Measurements from ENCODE around the gene GAL3ST3. TPM values are rescaled to one million over a fixed set of nuclear protein-coding genes. Genes with fewer than 3 reads are reported as not detected.

Gene GAL3ST3
- total RNA-seq, 4 donors from 2014 or later = not detected

DNA sequence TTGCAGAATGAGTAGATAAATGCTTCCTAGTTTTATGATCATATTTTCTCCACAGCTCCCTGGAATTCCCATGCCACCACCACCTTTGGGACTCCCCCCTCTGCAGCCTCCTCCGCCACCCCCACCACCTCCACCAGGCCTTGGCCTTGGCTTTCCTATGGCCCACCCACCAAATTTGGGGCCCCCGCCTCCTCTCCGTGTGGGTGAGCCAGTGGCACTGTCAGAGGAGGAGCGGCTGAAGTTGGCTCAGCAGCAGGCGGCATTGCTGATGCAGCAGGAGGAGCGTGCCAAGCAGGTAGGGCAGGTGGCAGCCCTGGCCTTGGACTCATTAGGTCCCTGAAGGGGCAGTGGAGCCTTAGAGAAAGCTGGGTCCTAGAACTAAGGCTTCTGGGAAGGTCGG, 6.1 kb upstream of the GAL3ST3 start:
- no peak for DNase-seq (ENCODE audit: low spot score in 2 of 2)
- no peaks in the 10 kb centered on the region for H3K9me3 ChIP-seq
- H3K4me1 ChIP-seq = peaks cover 24% of the 10 kb centered on the region
- H3K4me3 ChIP-seq = no peak overlapping the region
- WGBS = 90% methylated on average over 7 of the region's 7 CpGs
- no peak overlapping the region for H3K27ac ChIP-seq
- TF ChIP-seq EP300 (IDR thresholded peaks at IDR 0.05) = no peak
- TF ChIP-seq POLR2A (IDR thresholded peaks at IDR 0.05) = no peak
- TF ChIP-seq POLR2AphosphoS5 (IDR thresholded peaks at IDR 0.05) = no peak
- no peak for TF ChIP-seq CTCF (IDR thresholded peaks at IDR 0.05)
- H3K36me3 ChIP-seq = peaks cover 63% of the 10 kb centered on the region
- H3K27me3 ChIP-seq = no peaks in the 10 kb centered on the region

- Histone ChIP-seq H3K27me3 (peaks cover 20% of the 10 kb centered on the region), H3K4me1 (peaks cover 24% of the 10 kb centered on the region), H3K27ac (peak overlapping the region; percentile 88), H3K36me3 (peaks cover 39% of the 10 kb centered on the region), H3K9me3 (no peaks in the 10 kb centered on the region), H3K4me3 (peak overlapping the region; percentile 85)
- DNase-seq (ENCODE audit: low spot score in 2 of 2) = no peak
- WGBS = 0% methylated on average over 7 of the region's 17 CpGs
- TF ChIP-seq CTCF (IDR thresholded peaks at IDR 0.05) = no peak
- TF ChIP-seq EP300 (IDR thresholded peaks at IDR 0.05) = no peak
- TF ChIP-seq POLR2AphosphoS5 (IDR thresholded peaks at IDR 0.05) = no peak
- TF ChIP-seq POLR2A (IDR thresholded peaks at IDR 0.05) = no peak
Measured at GRCh38 chr11:66052664-66052982, 3.7 kb upstream of the GAL3ST3 start.

- TF ChIP-seq EP300 (IDR thresholded peaks at IDR 0.05) (no peak), CTCF (IDR thresholded peaks at IDR 0.05) (no peak), POLR2AphosphoS5 (IDR thresholded peaks at IDR 0.05) (peak; percentile 60 to 96 (median 96)), POLR2A (IDR thresholded peaks at IDR 0.05) (peak; percentile 31 to 84)
- H3K9me3 ChIP-seq = no peaks in the 10 kb centered on the region
- peaks cover 33% of the 10 kb centered on the region for H3K36me3 ChIP-seq
- H3K4me1 ChIP-seq = peaks cover 24% of the 10 kb centered on the region
- H3K4me3 ChIP-seq = peak within 1 kb of the TSS; percentile 85
- DNase-seq (ENCODE audit: low spot score in 2 of 2) = peak; percentile 98
- peaks cover 20% of the 10 kb centered on the region for H3K27me3 ChIP-seq
- 0% methylated on average over 6 of the region's 84 CpGs for WGBS
- H3K27ac ChIP-seq = peak within 1 kb of the TSS; percentile 88
Measured at GRCh38 chr11:66051766-66052663, 3.1 kb upstream of the GAL3ST3 start, which contains the start of gene SF3B2. Gene SF3B2 (plus strand): TSS chr11:66052364. CDS start chr11:66052385, 21 bp downstream.

DNA sequence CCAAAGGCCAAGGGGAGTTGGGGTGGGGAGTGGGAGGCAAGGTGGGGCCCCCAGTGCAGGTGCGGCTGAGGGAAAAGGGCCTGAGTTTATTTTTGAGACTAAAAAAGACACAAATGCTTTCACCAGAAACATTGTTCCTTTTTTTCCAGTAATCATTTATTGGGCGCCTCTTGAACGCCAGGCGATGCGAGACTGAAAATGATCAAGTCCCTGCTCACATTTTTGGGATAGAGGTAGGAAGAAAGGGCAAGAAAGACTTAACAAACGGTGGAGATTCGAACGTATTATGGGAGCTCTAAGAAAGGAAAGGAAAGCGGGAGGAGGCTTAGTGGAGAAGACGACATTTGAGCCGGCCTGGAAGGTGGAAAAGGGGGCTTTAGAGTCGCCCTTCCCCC, 2.4 kb upstream of the GAL3ST3 start:
- Histone ChIP-seq H3K4me1 (peaks cover 24% of the 10 kb centered on the region), H3K27me3 (peaks cover 20% of the 10 kb centered on the region), H3K27ac (peak overlapping the region; percentile 88), H3K4me3 (peak overlapping the region; percentile 85), H3K36me3 (peaks cover 26% of the 10 kb centered on the region), H3K9me3 (no peaks in the 10 kb centered on the region)
- DNase-seq (ENCODE audit: low spot score in 2 of 2) = no peak
- 25% methylated on average over 12 of the region's 12 CpGs for WGBS
- TF ChIP-seq POLR2AphosphoS5 (IDR thresholded peaks at IDR 0.05) = no peak
- no peak for TF ChIP-seq CTCF (IDR thresholded peaks at IDR 0.05)
- TF ChIP-seq EP300 (IDR thresholded peaks at IDR 0.05) = no peak
- TF ChIP-seq POLR2A (IDR thresholded peaks at IDR 0.05) = no peak

GRCh38 chr11:66050581-66051231, 1.7 kb upstream of the GAL3ST3 start:
- DNase-seq (ENCODE audit: low spot score in 2 of 2) = no peak
- peaks cover 24% of the 10 kb centered on the region for H3K4me1 ChIP-seq
- 83% methylated on average over 5 of the region's 5 CpGs for WGBS

More at GRCh38 chr11:66050581-66051231, 1.7 kb upstream of the GAL3ST3 start:
- no peak overlapping the region for H3K4me3 ChIP-seq
- TF ChIP-seq POLR2AphosphoS5 (IDR thresholded peaks at IDR 0.05) (no peak), EP300 (IDR thresholded peaks at IDR 0.05) (no peak), CTCF (IDR thresholded peaks at IDR 0.05) (no peak), POLR2A (IDR thresholded peaks at IDR 0.05) (no peak)
- peaks cover 20% of the 10 kb centered on the region for H3K27me3 ChIP-seq
- no peak overlapping the region for H3K27ac ChIP-seq
- no peaks in the 10 kb centered on the region for H3K9me3 ChIP-seq
- H3K36me3 ChIP-seq = peaks cover 20% of the 10 kb centered on the region
